K562 (cell line): ENCODE measurements around the gene FUZ.

Experiments used
- BRCA1 ChIP-seq, 2 experiments: fragments of 450-650 bp in 1 of 2; sonication (generic) in 1 of 2; formaldehyde crosslinking in 1 of 2; IDR thresholded peaks; 2 replicates each; pipeline versions ENCODE4 v1.5.0 to v1.6.1; 2017 to 2020; ENCODE audit warnings: mild to moderate bottlenecking in 1 of 2, missing genetic modification reagents in 1 of 2
- CTCF ChIP-seq, 3 experiments: IDR thresholded peaks in 2 of 3; conservative IDR thresholded peaks in 1 of 3; 2 replicates each; pipeline ENCODE4 v1.5.1; 2011 to 2012; ENCODE audit warnings: low read length in 3 of 3, mild to moderate bottlenecking in 3 of 3, control low read depth in 2 of 3, improper control_type of control experiment in 1 of 3, inconsistent platforms in 1 of 3, low read depth in 1 of 3, mixed read lengths in 1 of 3, moderate library complexity in 1 of 3; ENCODE audit not compliant: insufficient read depth in 2 of 3
- E2F1 ChIP-seq: sonication (generic); formaldehyde crosslinking; IDR thresholded peaks from 2 replicates; pipeline ENCODE4 v1.8.1; 2023; ENCODE audit warnings: mild to moderate bottlenecking, missing genetic modification reagents, moderate library complexity
- JUN ChIP-seq, 2 experiments: sonication (generic) in 1 of 2; formaldehyde crosslinking in 1 of 2; IDR thresholded peaks; 2 replicates each; pipeline versions ENCODE4 v1.6.1 to v1.8.0; 2012 to 2022; ENCODE audit warnings: borderline replicate concordance in 2 of 2, mild to moderate bottlenecking in 2 of 2, improper control_type of control experiment in 1 of 2, low read depth in 1 of 2, low read length in 1 of 2, missing genetic modification reagents in 1 of 2
- MAZ ChIP-seq, 2 experiments: fragments of 450-650 bp in 1 of 2; sonication (generic) in 1 of 2; formaldehyde crosslinking; IDR thresholded peaks in 1 of 2; conservative IDR thresholded peaks in 1 of 2; 2 replicates each; pipeline versions ENCODE4 v1.4.0 to v1.5.0; 2020; ENCODE audit warnings: mild to moderate bottlenecking in 1 of 2, missing genetic modification reagents in 1 of 2
- RFX5 ChIP-seq: IDR thresholded peaks from 2 replicates; pipeline ENCODE4 v1.6.1; 2011; ENCODE audit warnings: low read depth, mild to moderate bottlenecking, improper control_type of control experiment, low read length
- ZC3H4 ChIP-seq: sonication (generic); formaldehyde crosslinking; IDR thresholded peaks from 2 replicates; pipeline ENCODE4 v1.9.0; 2021; ENCODE audit warnings: missing genetic modification reagents, borderline replicate concordance
- ZNF175 ChIP-seq: fragments of 200-800 bp; sonication (Bioruptor generic); IDR thresholded peaks from 2 replicates; pipeline ENCODE4 v1.6.1; 2016; ENCODE audit warnings: low read depth, mild to moderate bottlenecking, missing genetic modification characterization, missing compliant biosample characterization

- no peak for TF ChIP-seq JUN (IDR thresholded peaks at IDR 0.05; ENCODE audit: borderline replicate concordance, low read depth, low read length)
- TF ChIP-seq JUN (CRISPR knock-in tag; IDR thresholded peaks at IDR 0.05; ENCODE audit: borderline replicate concordance), result no peak
- no peak for TF ChIP-seq RFX5
- TF ChIP-seq E2F1 (CRISPR knock-in tag), result no peak
- TF ChIP-seq MAZ (CRISPR knock-in tag; conservative IDR thresholded peaks at IDR 0.05 in 1 of 2, IDR thresholded peaks at IDR 0.05 in 1 of 2), result no peak
- TF ChIP-seq ZNF175 (CRISPR knock-in tag), result no peak
- no peak for TF ChIP-seq BRCA1 (IDR thresholded peaks at IDR 0.05)
- TF ChIP-seq BRCA1 (CRISPR knock-in tag; IDR thresholded peaks at IDR 0.05), result no peak
- no peak for TF ChIP-seq ZC3H4 (CRISPR knock-in tag)
- no peak for TF ChIP-seq CTCF (IDR thresholded peaks at IDR 0.05 in 2 of 3, conservative IDR thresholded peaks at IDR 0.05 in 1 of 3; ENCODE audit: insufficient read depth in 2 of 3, low read depth in 1 of 3, low read length in 3 of 3)
Measured at GRCh38 chr19:49799271-49799797, 13.8 kb downstream of the FUZ start.
